MM.1S (cell line): ENCODE measurements around the gene MMP25.

Experiments
- DNase-seq: peaks from one replicate; pipeline ENCODE4 v3.0.0-alpha.2; 2015
- H2AFZ ChIP-seq: fragments of 300-600 bp; sonication (generic); 2 replicates; pipeline ENCODE4 v1.6.0; 2016; ENCODE audit warnings: antibody characterized with exemption, low read length
- H3F3A ChIP-seq: fragments of 300-600 bp; sonication (generic); 2 replicates; pipeline ENCODE4 v1.6.1; 2016; ENCODE audit warnings: mild to moderate bottlenecking, antibody characterized with exemption, low read length, moderate library complexity, mixed read lengths; ENCODE audit not compliant: insufficient read depth
- H3K27ac ChIP-seq: fragments of 300-600 bp; sonication (generic); 2 replicates; pipeline ENCODE4 v1.5.1; 2016; ENCODE audit warnings: mild to moderate bottlenecking, low read length
- H3K27me3 ChIP-seq: fragments of 300-600 bp; sonication (generic); replicated peaks from 2 replicates; pipeline ENCODE4 v1.6.0; 2016; ENCODE audit warnings: low read length; ENCODE audit not compliant: insufficient read depth
- H3K36me3 ChIP-seq: fragments of 300-600 bp; sonication (generic); replicated peaks from 2 replicates; pipeline ENCODE4 v1.6.1; 2016; ENCODE audit warnings: mild to moderate bottlenecking, low read length, mixed read lengths; ENCODE audit not compliant: insufficient read depth
- H3K4me1 ChIP-seq: fragments of 300-600 bp; sonication (generic); 2 replicates; pipeline ENCODE4 v1.6.1; 2016; ENCODE audit warnings: low read length, mixed read lengths
- H3K4me2 ChIP-seq: fragments of 300-600 bp; sonication (generic); 2 replicates; pipeline ENCODE4 v1.6.0; 2016; ENCODE audit warnings: low read depth, low read length
- H3K4me3 ChIP-seq: fragments of 300-600 bp; sonication (generic); 2 replicates; pipeline ENCODE4 v1.5.1; 2016; ENCODE audit warnings: low read length, mixed read lengths
- H3K79me2 ChIP-seq: fragments of 300-600 bp; sonication (generic); 2 replicates; pipeline ENCODE4 v1.6.1; 2016; ENCODE audit warnings: mixed run types, low read length, mixed read lengths
- H3K9ac ChIP-seq: fragments of 300-600 bp; sonication (generic); 2 replicates; pipeline ENCODE4 v1.6.1; 2016; ENCODE audit warnings: low read length, mixed read lengths
- H3K9me2 ChIP-seq: fragments of 300-600 bp; sonication (generic); replicated peaks from 2 replicates; pipeline ENCODE4 v1.6.1; 2016; ENCODE audit warnings: mild to moderate bottlenecking, low read length, mixed read lengths; ENCODE audit not compliant: insufficient read depth
- H3K9me3 ChIP-seq: fragments of 300-600 bp; sonication (generic); replicated peaks from 2 replicates; pipeline ENCODE4 v1.6.1; 2016; ENCODE audit warnings: mild to moderate bottlenecking, low read length, mixed read lengths; ENCODE audit not compliant: insufficient read depth
- H4K20me1 ChIP-seq: fragments of 300-600 bp; sonication (generic); 2 replicates; pipeline ENCODE4 v1.6.1; 2016; ENCODE audit warnings: mild to moderate bottlenecking, low read length, moderate library complexity, mixed read lengths; ENCODE audit not compliant: insufficient read depth
- CTCF ChIP-seq: fragments of 300-600 bp; sonication (generic); IDR thresholded peaks from 2 replicates; pipeline ENCODE4 v1.5.1; 2016; ENCODE audit warnings: antibody characterized with exemption, low read length, mixed read lengths
- EZH2 ChIP-seq: fragments of 300-600 bp; sonication (generic); optimal IDR thresholded peaks from 2 replicates; pipeline ENCODE3; 2017; ENCODE audit warnings: low read depth, mild to moderate bottlenecking, antibody characterized with exemption, low read length, mixed read lengths
- EZH2phosphoT487 ChIP-seq: fragments of 300-600 bp; sonication (generic); IDR thresholded peaks from 2 replicates; pipeline ENCODE4 v1.6.1; 2018; ENCODE audit warnings: antibody characterized with exemption, low read length

Gene MMP25

GRCh38 chr16:3099732-3100499 lies 53.6 kb downstream of the MMP25 start:
- Histone ChIP-seq H3K27ac (no peak overlapping the region), H3K4me3 (peak overlapping the region; percentile 40), H2AFZ (peak overlapping the region; percentile 67; the same call in 1 of the 2 replicates), H3K27me3 (peaks cover 30% of the 10 kb centered on the region), H3K79me2 (no peaks in the 10 kb centered on the region), H3K9me3 (no peaks in the 10 kb centered on the region), H3K9me2 (no peaks in the 10 kb centered on the region), H3K4me1 (peaks cover 19% of the 10 kb centered on the region), H3K4me2 (peak overlapping the region; percentile 86), H4K20me1 (no peaks in the 10 kb centered on the region), H3K36me3 (no peaks in the 10 kb centered on the region), H3F3A (peaks cover 10% of the 10 kb centered on the region; the same call in 1 of the 2 replicates), H3K9ac (no peak overlapping the region)
- TF ChIP-seq CTCF = no peak
- DNase-seq = peak; percentile 92

GRCh38 chr16:3101018-3101840 lies 54.9 kb downstream of the MMP25 start:
- no peaks in the 10 kb centered on the region for H3K36me3 ChIP-seq
- H3K79me2 ChIP-seq = no peaks in the 10 kb centered on the region
- TF ChIP-seq EZH2 (no peak), EZH2phosphoT487 (no peak), CTCF (peak; percentile 69)
- no peak overlapping the region for H3K27ac ChIP-seq
- no peak overlapping the region for H3K9ac ChIP-seq
- H3K9me3 ChIP-seq = no peaks in the 10 kb centered on the region
- peaks cover 4% of the 10 kb centered on the region; the same call in 1 of the 2 replicates for H3F3A ChIP-seq
- no peaks in the 10 kb centered on the region for H3K9me2 ChIP-seq
- H3K27me3 ChIP-seq = peaks cover 30% of the 10 kb centered on the region
- H3K4me3 ChIP-seq = no peak overlapping the region
- H3K4me2 ChIP-seq = peak overlapping the region; percentile 13; the same call in 1 of the 2 replicates
- H2AFZ ChIP-seq = 0 out of 2 replicates have a peak overlapping the region, but pooled peaks have one; percentile 0
- peaks cover 13% of the 10 kb centered on the region for H3K4me1 ChIP-seq
- H4K20me1 ChIP-seq = no peaks in the 10 kb centered on the region
- peak; percentile 46 for DNase-seq

GRCh38 chr16:3101841-3102470 lies 55.6 kb downstream of the MMP25 start:
- no peak overlapping the region for H2AFZ ChIP-seq
- no peak overlapping the region for H3K4me3 ChIP-seq
- H3K9ac ChIP-seq = no peak overlapping the region
- no peak for DNase-seq
- no peaks in the 10 kb centered on the region for H3K9me3 ChIP-seq
- no peaks in the 10 kb centered on the region for H3K36me3 ChIP-seq
- peaks cover 12% of the 10 kb centered on the region for H3K4me1 ChIP-seq
- TF ChIP-seq CTCF (no peak), EZH2phosphoT487 (no peak), EZH2 (no peak)
- no peaks in the 10 kb centered on the region for H3K9me2 ChIP-seq
- H3K27ac ChIP-seq = no peak overlapping the region
- H3K27me3 ChIP-seq = peaks cover 28% of the 10 kb centered on the region
- no peaks in the 10 kb centered on the region for H4K20me1 ChIP-seq
- H3K79me2 ChIP-seq = no peaks in the 10 kb centered on the region
- peaks cover 4% of the 10 kb centered on the region; the same call in 1 of the 2 replicates for H3F3A ChIP-seq
- H3K4me2 ChIP-seq = no peak overlapping the region
